ENCODE measurements around the gene FOXC1.

FOXC1 gene

GRCh38 chr6:1624058-1624850 is 14.5 kb downstream of the FOXC1 start:
- no peak for TF ChIP-seq CTCF (IDR thresholded peaks at IDR 0.05; ENCODE audit: insufficient read depth, low read depth, low read length, missing control alignments)
- no peak for DNase-seq (ENCODE audit: low read depth)
- peak overlapping the region; percentile 71 for H3K4me3 ChIP-seq (ENCODE audit: low read length)

GRCh38 chr6:1624851-1625781 is 15.4 kb downstream of the FOXC1 start:
- peak; percentile 65 for DNase-seq (ENCODE audit: low read depth)
- peak overlapping the region; percentile 71 for H3K4me3 ChIP-seq (ENCODE audit: low read length)
- no peak for TF ChIP-seq CTCF (IDR thresholded peaks at IDR 0.05; ENCODE audit: insufficient read depth, low read depth, low read length, missing control alignments)

GRCh38 chr6:1625794-1626435 is 16.2 kb downstream of the FOXC1 start:
- no peak for DNase-seq (ENCODE audit: low read depth)
- H3K4me3 ChIP-seq (ENCODE audit: low read length), result no peak overlapping the region
- TF ChIP-seq CTCF (IDR thresholded peaks at IDR 0.05; ENCODE audit: insufficient read depth, low read depth, low read length, missing control alignments), result no peak

GRCh38 chr6:1626481-1626880 is 16.8 kb downstream of the FOXC1 start:
- DNase-seq (ENCODE audit: low read depth), result no peak
- no peak overlapping the region for H3K4me3 ChIP-seq (ENCODE audit: low read length)
- no peak for TF ChIP-seq CTCF (IDR thresholded peaks at IDR 0.05; ENCODE audit: insufficient read depth, low read depth, low read length, missing control alignments)

- H3K4me3 ChIP-seq (ENCODE audit: low read length), result no peak overlapping the region
- TF ChIP-seq CTCF (IDR thresholded peaks at IDR 0.05; ENCODE audit: insufficient read depth, low read depth, low read length, missing control alignments), result no peak
- DNase-seq (ENCODE audit: low read depth), result no peak
These were observed 18.3 kb downstream of the FOXC1 start for GRCh38 chr6:1627827-1628560.

- H3K4me3 ChIP-seq (ENCODE audit: low read length), result no peak overlapping the region
These were observed 19.6 kb downstream of the FOXC1 start for GRCh38 chr6:1629316-1629715.

More at GRCh38 chr6:1629316-1629715, 19.6 kb downstream of the FOXC1 start:
- TF ChIP-seq CTCF (IDR thresholded peaks at IDR 0.05; ENCODE audit: insufficient read depth, low read depth, low read length, missing control alignments), result no peak
- DNase-seq (ENCODE audit: low read depth), result no peak

Measured in epithelial cell of esophagus (primary cell).